Small intestine (tissue), 7 donors: ENCODE results near the gene ZPR1. TPM values are rescaled to one million over a fixed set of nuclear protein-coding genes. Genes with fewer than 3 reads are reported as not detected.

Source experiments
- DNase-seq, 2 donors: peaks; one replicate each; pipeline versions ENCODE4 v3.0.0 to v3.0.0-alpha.2; 2013
- FAIRE-seq: peaks from 2 replicates; lab custom pipeline; 2012; peaks lifted over from hg19 to GRCh38; lab: Jason Lieb, UNC
- H3K27ac ChIP-seq, 3 donors: one replicate each; pipeline ENCODE4 v1.5.1; 2013; ENCODE audit warnings: low read length in 2 of 3, mild to moderate bottlenecking in 2 of 3, control low read depth in 1 of 3, inconsistent platforms in 1 of 3, low read depth in 1 of 3, moderate library complexity in 1 of 3
- H3K27me3 ChIP-seq, 3 donors: one replicate each; pipeline ENCODE4 v1.6.1; 2013; ENCODE audit warnings: low read length in 3 of 3, inconsistent platforms in 1 of 3; ENCODE audit not compliant: control insufficient read depth in 3 of 3, insufficient read depth in 3 of 3
- H3K36me3 ChIP-seq, 3 donors: one replicate each; pipeline ENCODE4 v1.6.1; 2013; ENCODE audit warnings: low read length in 3 of 3, inconsistent platforms in 1 of 3, low read depth in 1 of 3, mild to moderate bottlenecking in 1 of 3, moderate library complexity in 1 of 3; ENCODE audit not compliant: control insufficient read depth in 3 of 3, insufficient read depth in 2 of 3
- H3K4me1 ChIP-seq, 3 donors: one replicate each; pipeline ENCODE4 v1.6.1; 2013; ENCODE audit warnings: low read length in 2 of 3, inconsistent platforms in 1 of 3, low read depth in 1 of 3, mild to moderate bottlenecking in 1 of 3, moderate library complexity in 1 of 3; ENCODE audit not compliant: control insufficient read depth in 3 of 3, insufficient read depth in 2 of 3
- H3K4me3 ChIP-seq, 3 donors: one replicate each; pipeline ENCODE4 v1.5.1; 2013; ENCODE audit warnings: low read length in 3 of 3, control low read depth in 1 of 3, inconsistent platforms in 1 of 3, low read depth in 1 of 3, mild to moderate bottlenecking in 1 of 3, moderate library complexity in 1 of 3
- H3K9me3 ChIP-seq, 2 donors: one replicate each; pipeline ENCODE4 v1.6.1; 2013; ENCODE audit warnings: low read depth in 1 of 2, low read length in 1 of 2; ENCODE audit not compliant: control insufficient read depth in 2 of 2, insufficient read depth in 1 of 2
- WGBS, 3 donors: extraction: QIAGEN DNeasy Blood & Tissue Kit; methylation state at CpG; one replicate each; pipeline ENCODE4 v1.1.7; 2013; 5-methylcytosine and 5-hydroxymethylcytosine counted together
- polyA plus RNA-seq, 4 donors: library from polyadenylated mRNA; stranded (reverse) in 3 of 4; unstranded in 1 of 4; fragments of 200-250 nt in 3 of 4; fragments of 120-200 nt in 1 of 4; gene quantifications; one replicate each; pipeline versions ENCODE4 v1.2.1 to v1.2.3, GENCODE V29; 2013
- donor health status: healthy with polysubstance abuse.
- donor health status: control.
- donor health status: control.
- donor health status: Bipolar disorder and iron deficiency.
- donor health status: healthy.

The ZPR1 gene
- polyA plus RNA-seq, 4 donors = 24.5 to 42.9 (median 28.2) TPM

- 88 to 94% (median 90%) methylated on average over 10 of the region's 10 CpGs for WGBS, 3 donors
- peaks cover 0 to 51% (median 0%) of the 10 kb centered on the region in 3 donors for H3K36me3 ChIP-seq
- peak in 1 of 2 donors; percentile 5 for DNase-seq
- FAIRE-seq = no peak
- H3K27ac ChIP-seq = peak overlapping the region in 2 of 3 donors; percentile 68 to 93
- H3K27me3 ChIP-seq = no peaks in the 10 kb centered on the region
- no peaks in the 10 kb centered on the region for H3K9me3 ChIP-seq
- no peak overlapping the region for H3K4me3 ChIP-seq
- peaks cover 5 to 73% (median 7%) of the 10 kb centered on the region in 3 donors for H3K4me1 ChIP-seq
Observed at GRCh38 chr11:116833491-116833815, 45.6 kb upstream of the ZPR1 start.

- DNase-seq (peak; percentile 27 to 58), FAIRE-seq (no peak)
- Histone ChIP-seq H3K36me3 (peaks cover 0 to 51% (median 0%) of the 10 kb centered on the region in 3 donors), H3K27ac (peak overlapping the region in 2 of 3 donors; percentile 68 to 93), H3K4me3 (peak overlapping the region in 2 of 3 donors; percentile 33 to 34), H3K9me3 (no peaks in the 10 kb centered on the region), H3K4me1 (peaks cover 5 to 73% (median 6%) of the 10 kb centered on the region in 3 donors), H3K27me3 (no peaks in the 10 kb centered on the region)
- 71 to 78% (median 74%) methylated on average over 13 of the region's 13 CpGs for WGBS, 3 donors
Observed at GRCh38 chr11:116832350-116833290, 44.8 kb upstream of the ZPR1 start.

- H3K27ac ChIP-seq = peak overlapping the region in 2 of 3 donors; percentile 68 to 93
- 76 to 87% (median 80%) methylated on average over 7 of the region's 7 CpGs for WGBS, 3 donors
- DNase-seq = no peak
- H3K27me3 ChIP-seq = no peaks in the 10 kb centered on the region
- H3K36me3 ChIP-seq = peaks cover 0 to 46% (median 0%) of the 10 kb centered on the region in 3 donors
- peak overlapping the region in 2 of 3 donors; percentile 33 to 34 for H3K4me3 ChIP-seq
- H3K9me3 ChIP-seq = no peaks in the 10 kb centered on the region
- peaks cover 5 to 73% (median 11%) of the 10 kb centered on the region in 3 donors for H3K4me1 ChIP-seq
- FAIRE-seq = no peak
Observed at GRCh38 chr11:116831790-116832349, 44.0 kb upstream of the ZPR1 start.

GRCh38 chr11:116830184-116830912 lies 42.5 kb upstream of the ZPR1 start:
- DNase-seq (peak in 1 of 2 donors; percentile 13), FAIRE-seq (no peak)
- Histone ChIP-seq H3K36me3 (peaks cover 0 to 31% (median 0%) of the 10 kb centered on the region in 3 donors), H3K4me3 (peak overlapping the region in 2 of 3 donors; percentile 45 to 47), H3K4me1 (peaks cover 5 to 75% (median 11%) of the 10 kb centered on the region in 3 donors), H3K27me3 (no peaks in the 10 kb centered on the region), H3K27ac (peak overlapping the region in 2 of 3 donors; percentile 93 to 99), H3K9me3 (no peaks in the 10 kb centered on the region)
- 87 to 94% (median 93%) methylated on average over 14 to 17 of the region's 17 CpGs for WGBS, 3 donors

- FAIRE-seq (no peak), DNase-seq (peak; percentile 72 to 76)
- H3K27ac ChIP-seq = peak within 1 kb of the TSS; percentile 4 to 99 (median 93)
- peak within 1 kb of the TSS in 2 of 3 donors; percentile 45 to 48 for H3K4me3 ChIP-seq
- H3K36me3 ChIP-seq = peaks cover 0 to 24% (median 0%) of the 10 kb centered on the region in 3 donors
- H3K4me1 ChIP-seq = peaks cover 5 to 73% (median 11%) of the 10 kb centered on the region in 3 donors
- H3K27me3 ChIP-seq = no peaks in the 10 kb centered on the region
- 29 to 61% (median 59%) methylated on average over 9 of the region's 9 CpGs for WGBS, 3 donors
- no peaks in the 10 kb centered on the region for H3K9me3 ChIP-seq
Observed at GRCh38 chr11:116829525-116830183, 41.8 kb upstream of the ZPR1 start, which contains the start of gene APOC3. Gene APOC3 (plus strand): TSS chr11:116829907. CDS start chr11:116830583, 676 bp downstream.

GRCh38 chr11:116828632-116829524 lies 41.1 kb upstream of the ZPR1 start:
- Histone ChIP-seq H3K4me1 (peaks cover 5 to 76% (median 11%) of the 10 kb centered on the region in 3 donors), H3K27ac (peak overlapping the region; percentile 4 to 99 (median 93)), H3K27me3 (no peaks in the 10 kb centered on the region), H3K9me3 (no peaks in the 10 kb centered on the region), H3K36me3 (peaks cover 0 to 22% (median 0%) of the 10 kb centered on the region in 3 donors), H3K4me3 (peak overlapping the region in 2 of 3 donors; percentile 45 to 48)
- WGBS, 3 donors = 27 to 56% (median 37%) methylated on average over 12 to 16 of the region's 16 CpGs
- peak; percentile 90 to 93 for DNase-seq
- no peak for FAIRE-seq

GRCh38 chr11:116827461-116827860 lies 39.6 kb upstream of the ZPR1 start:
- H3K27ac ChIP-seq = peak overlapping the region; percentile 14 to 99 (median 93)
- no peak overlapping the region for H3K4me3 ChIP-seq
- no peaks in the 10 kb centered on the region for H3K27me3 ChIP-seq
- no peak for FAIRE-seq
- WGBS, 3 donors = 84 to 93% (median 92%) methylated on average over 6 of the region's 6 CpGs
- H3K4me1 ChIP-seq = peaks cover 5 to 86% (median 11%) of the 10 kb centered on the region in 3 donors
- peaks cover 0 to 15% (median 0%) of the 10 kb centered on the region in 3 donors for H3K36me3 ChIP-seq
- no peaks in the 10 kb centered on the region for H3K9me3 ChIP-seq
- peak in 1 of 2 donors; percentile 12 for DNase-seq
